OCI-LY3 (cell line): ENCODE measurements around the gene ZNF263.

ENCODE experiments used
- EZH2phosphoT487 ChIP-seq: fragments of 200-600 bp; shearing (Covaris generic); IDR thresholded peaks from 2 replicates; pipeline ENCODE4 v1.6.1; 2018; ENCODE audit warnings: antibody characterized with exemption, mixed run types, low read depth
- TF ChIP-seq, protein P1 (sequence below): fragments of 200-600, 300-600 bp; sonication (generic); IDR thresholded peaks from 2 replicates; pipeline ENCODE4 v1.5.1; 2014; ENCODE audit warnings: antibody characterized with exemption, low read length, low read depth

DNA sequence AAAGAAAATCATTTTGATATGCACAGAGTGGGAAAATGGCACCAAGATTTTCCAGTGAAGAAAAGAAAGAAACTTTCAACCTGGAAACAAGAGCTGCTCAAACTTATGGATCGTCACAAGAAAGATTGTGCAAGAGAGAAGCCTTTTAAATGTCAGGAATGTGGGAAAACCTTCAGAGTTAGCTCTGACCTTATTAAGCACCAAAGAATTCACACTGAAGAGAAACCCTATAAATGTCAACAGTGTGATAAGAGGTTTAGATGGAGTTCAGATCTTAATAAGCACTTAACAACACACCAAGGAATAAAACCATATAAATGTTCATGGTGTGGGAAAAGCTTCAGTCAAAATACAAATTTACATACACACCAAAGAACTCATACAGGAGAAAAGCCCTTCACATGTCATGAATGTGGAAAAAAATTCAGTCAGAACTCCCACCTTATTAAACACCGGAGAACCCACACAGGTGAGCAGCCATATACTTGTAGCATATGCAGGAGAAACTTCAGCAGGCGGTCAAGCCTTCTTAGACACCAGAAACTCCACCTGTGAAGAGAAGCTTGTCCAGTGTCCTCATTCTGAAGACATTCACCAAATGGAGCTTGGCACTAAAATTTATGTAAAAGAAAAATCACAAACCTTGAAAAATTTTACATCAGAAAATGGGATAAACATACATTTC, 34.2 kb downstream of the ZNF263 start:
- TF ChIP-seq EZH2phosphoT487: no peak
- TF ChIP-seq, protein P1, sequence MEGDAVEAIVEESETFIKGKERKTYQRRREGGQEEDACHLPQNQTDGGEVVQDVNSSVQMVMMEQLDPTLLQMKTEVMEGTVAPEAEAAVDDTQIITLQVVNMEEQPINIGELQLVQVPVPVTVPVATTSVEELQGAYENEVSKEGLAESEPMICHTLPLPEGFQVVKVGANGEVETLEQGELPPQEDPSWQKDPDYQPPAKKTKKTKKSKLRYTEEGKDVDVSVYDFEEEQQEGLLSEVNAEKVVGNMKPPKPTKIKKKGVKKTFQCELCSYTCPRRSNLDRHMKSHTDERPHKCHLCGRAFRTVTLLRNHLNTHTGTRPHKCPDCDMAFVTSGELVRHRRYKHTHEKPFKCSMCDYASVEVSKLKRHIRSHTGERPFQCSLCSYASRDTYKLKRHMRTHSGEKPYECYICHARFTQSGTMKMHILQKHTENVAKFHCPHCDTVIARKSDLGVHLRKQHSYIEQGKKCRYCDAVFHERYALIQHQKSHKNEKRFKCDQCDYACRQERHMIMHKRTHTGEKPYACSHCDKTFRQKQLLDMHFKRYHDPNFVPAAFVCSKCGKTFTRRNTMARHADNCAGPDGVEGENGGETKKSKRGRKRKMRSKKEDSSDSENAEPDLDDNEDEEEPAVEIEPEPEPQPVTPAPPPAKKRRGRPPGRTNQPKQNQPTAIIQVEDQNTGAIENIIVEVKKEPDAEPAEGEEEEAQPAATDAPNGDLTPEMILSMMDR: no peak
